ENCODE data around the gene C6orf132. TPM values are rescaled to one million over a fixed set of nuclear protein-coding genes. Genes with fewer than 3 reads are reported as not detected.

C6orf132 gene
- total RNA-seq, 1 donor from 2014 or later = 1.3 TPM

- Histone ChIP-seq H3K4me3 (no peak overlapping the region), H3K27ac (no peak overlapping the region), H3K36me3 (no peaks in the 10 kb centered on the region), H3K4me1 (peaks cover 0 to 3% of the 10 kb centered on the region in 2 donors), H3K27me3 (peaks cover 9% of the 10 kb centered on the region), H3K9me3 (no peaks in the 10 kb centered on the region)
- DNase-seq (ENCODE audit: low spot score in 2 of 2) = no peak
- intact Hi-C loops (cut with DNase I) = no loop called here
- no peak for TF ChIP-seq CTCF (IDR thresholded peaks at IDR 0.05)
Observed at GRCh38 chr6:42106112-42107023, 36.1 kb downstream of the C6orf132 start.

- H3K36me3 ChIP-seq = no peaks in the 10 kb centered on the region
- no peak for TF ChIP-seq CTCF (IDR thresholded peaks at IDR 0.05)
Observed at GRCh38 chr6:42105709-42106108, 36.7 kb downstream of the C6orf132 start.

DNA sequence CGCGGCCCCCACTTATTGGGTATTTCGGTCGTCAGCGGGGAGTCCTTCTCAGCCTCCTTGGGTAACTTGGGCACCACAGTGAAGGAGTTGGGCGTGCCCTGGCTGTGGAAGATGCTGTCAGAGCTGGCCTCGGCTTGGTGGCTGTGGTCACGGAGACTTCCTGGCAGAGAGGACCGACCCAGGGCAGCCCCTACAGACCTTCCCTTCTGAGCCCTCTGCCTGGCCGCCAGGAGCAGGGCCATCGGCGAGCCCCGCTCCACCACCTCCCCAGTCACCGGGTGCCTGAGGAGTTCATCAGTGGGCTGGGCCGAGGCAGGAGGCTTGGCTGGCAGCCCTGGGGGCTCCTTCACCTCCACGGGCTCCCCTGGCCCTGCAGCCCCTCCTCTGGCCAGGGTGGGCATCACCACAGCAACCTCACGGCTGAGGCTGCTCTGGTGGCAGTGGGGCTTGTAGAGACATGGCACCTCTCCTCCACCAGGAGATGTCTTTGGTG, 37.2 kb downstream of the C6orf132 start:
- Histone ChIP-seq H3K4me3 (no peak overlapping the region), H3K27ac (no peak overlapping the region)

More at GRCh38 chr6:42105709-42106108, 36.7 kb downstream of the C6orf132 start:
- intact Hi-C loops (cut with DNase I) = no loop called here
- Histone ChIP-seq H3K27me3 (peaks cover 9% of the 10 kb centered on the region), H3K4me3 (no peak overlapping the region), H3K27ac (no peak overlapping the region), H3K9me3 (no peaks in the 10 kb centered on the region), H3K4me1 (peaks cover 0 to 3% of the 10 kb centered on the region in 2 donors)
- DNase-seq (ENCODE audit: low spot score in 2 of 2) = no peak

DNA sequence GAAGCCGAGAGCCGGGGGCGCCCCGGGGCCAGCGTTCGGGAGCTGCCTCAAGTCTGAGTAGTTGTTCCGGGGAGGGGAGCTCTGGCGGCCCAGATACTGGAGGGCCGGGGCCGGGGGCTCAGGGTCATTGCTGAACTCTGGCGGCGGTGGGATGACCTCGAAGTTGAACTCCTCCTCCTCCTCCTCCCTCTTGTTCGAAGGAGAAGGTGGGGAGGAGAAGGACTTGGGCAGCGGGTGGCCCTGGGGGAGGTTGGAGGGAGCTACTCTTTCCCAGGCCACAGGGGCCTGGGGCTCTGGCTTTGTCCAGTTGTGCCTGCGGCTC, 37.7 kb downstream of the C6orf132 start:
- no peaks in the 10 kb centered on the region for H3K36me3 ChIP-seq
- peaks cover 9% of the 10 kb centered on the region for H3K27me3 ChIP-seq
- DNase-seq (ENCODE audit: low spot score in 2 of 2) = no peak
- TF ChIP-seq CTCF (IDR thresholded peaks at IDR 0.05) = no peak
- no peaks in the 10 kb centered on the region for H3K9me3 ChIP-seq
- peaks cover 0 to 3% of the 10 kb centered on the region in 2 donors for H3K4me1 ChIP-seq
- H3K27ac ChIP-seq = no peak overlapping the region
- intact Hi-C loops (cut with DNase I) = no loop called here
- H3K4me3 ChIP-seq = peak overlapping the region; percentile 50 to 63

More for the DNA sequence above, 37.2 kb downstream of the C6orf132 start:
- Histone ChIP-seq H3K9me3 (no peaks in the 10 kb centered on the region), H3K36me3 (no peaks in the 10 kb centered on the region), H3K4me1 (peaks cover 0 to 3% of the 10 kb centered on the region in 2 donors), H3K27me3 (peaks cover 9% of the 10 kb centered on the region)
- no peak for TF ChIP-seq CTCF (IDR thresholded peaks at IDR 0.05)
- intact Hi-C loops (cut with DNase I) = no loop called here
- DNase-seq (ENCODE audit: low spot score in 2 of 2) = no peak

DNA sequence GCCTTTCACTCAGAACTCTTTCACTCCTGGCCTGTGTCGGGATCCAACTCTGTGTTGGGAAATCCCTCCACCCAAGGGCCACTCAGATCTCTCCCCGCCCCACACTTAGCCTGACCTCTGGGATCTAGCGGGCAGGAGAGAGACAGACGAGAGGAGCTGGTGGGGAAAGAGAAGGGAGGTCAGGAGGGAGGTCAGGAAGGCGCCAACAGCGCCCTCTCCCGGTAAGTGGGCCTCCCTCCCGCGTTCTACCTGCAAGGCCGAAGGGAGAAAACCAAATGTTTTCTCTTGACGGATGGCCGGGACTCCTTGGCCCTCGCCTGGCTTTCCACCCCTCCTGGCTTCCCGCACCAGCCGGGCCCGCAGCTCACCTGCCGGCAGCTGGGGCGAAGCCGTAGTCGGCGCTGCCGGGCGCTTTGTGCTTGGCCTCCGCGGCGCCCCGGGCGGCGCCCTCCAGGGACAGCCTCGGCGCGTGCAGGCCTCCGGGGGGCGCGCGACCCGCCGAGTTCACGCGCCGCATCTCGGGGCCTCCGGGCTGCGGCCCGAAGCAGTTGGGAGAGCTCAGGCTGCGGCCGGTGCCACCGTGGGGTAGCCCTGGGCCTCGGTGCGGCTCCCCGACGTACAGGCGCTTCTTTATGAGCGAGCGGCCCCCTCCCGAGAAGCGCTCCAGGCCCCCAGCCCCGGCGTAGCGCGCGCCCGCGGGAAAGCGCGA, 38.2 kb downstream of the C6orf132 start:
- no peak overlapping the region for H3K27ac ChIP-seq
- peak; percentile 38 to 49 (median 44) for TF ChIP-seq CTCF (IDR thresholded peaks at IDR 0.05)
- intact Hi-C loops (cut with DNase I) = no loop called here
- peaks cover 0 to 3% of the 10 kb centered on the region in 2 donors for H3K4me1 ChIP-seq
- H3K4me3 ChIP-seq = peak overlapping the region; percentile 50 to 63
- peaks cover 9% of the 10 kb centered on the region for H3K27me3 ChIP-seq
- DNase-seq (ENCODE audit: low spot score in 2 of 2) = peak in 1 of 2 donors; percentile 80
- no peaks in the 10 kb centered on the region for H3K9me3 ChIP-seq
- H3K36me3 ChIP-seq = no peaks in the 10 kb centered on the region
